Colon (tissue), 2 donors: ENCODE measurements around the gene ANKRD40.

Experiments
- FAIRE-seq: peaks from 2 replicates; lab custom pipeline; 2012; peaks lifted over from hg19 to GRCh38; lab: Jason Lieb, UNC
- donor health status: control.
- donor health status: control.

ANKRD40 gene

DNA sequence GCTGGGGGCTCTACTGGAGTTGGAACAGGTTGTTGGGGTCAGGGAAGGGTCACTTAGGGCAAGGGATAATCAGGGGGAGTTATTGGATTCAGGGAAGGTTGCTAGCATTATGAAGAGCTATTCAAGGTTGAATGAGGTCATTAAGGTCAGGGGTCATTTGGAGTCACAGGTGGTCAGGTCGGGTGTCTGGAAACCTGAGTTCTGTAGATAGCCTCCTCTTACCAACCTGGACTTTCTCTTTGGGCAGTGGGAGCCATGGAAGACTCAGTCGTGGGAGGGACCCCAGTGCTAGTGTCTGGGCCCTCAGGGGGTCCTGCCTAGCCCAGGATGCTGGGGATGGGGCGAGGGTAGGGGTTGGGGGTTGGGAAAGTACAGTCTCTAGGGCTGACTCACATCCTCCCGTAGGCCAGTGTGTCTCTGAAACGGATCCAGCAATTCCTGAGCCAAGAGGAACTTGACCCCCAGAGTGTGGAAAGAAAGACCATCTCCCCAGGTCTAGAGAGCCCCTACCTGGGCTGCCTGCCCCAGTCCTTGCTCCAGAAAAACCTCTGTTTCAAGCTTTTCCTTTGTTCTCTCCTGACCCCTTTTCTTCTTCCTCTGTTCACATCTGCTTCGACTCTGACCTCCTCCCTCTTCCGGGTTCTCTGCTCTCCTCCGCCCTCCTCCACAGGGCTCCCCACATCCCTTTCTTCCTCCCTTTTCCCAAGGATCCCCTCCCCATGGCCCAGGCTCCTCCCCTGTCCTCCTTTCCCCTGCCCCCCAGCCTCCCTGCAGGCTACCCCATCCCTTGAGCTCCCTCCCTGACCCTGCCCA, 39.5 kb downstream of the ANKRD40 start:
- no peak for FAIRE-seq

DNA sequence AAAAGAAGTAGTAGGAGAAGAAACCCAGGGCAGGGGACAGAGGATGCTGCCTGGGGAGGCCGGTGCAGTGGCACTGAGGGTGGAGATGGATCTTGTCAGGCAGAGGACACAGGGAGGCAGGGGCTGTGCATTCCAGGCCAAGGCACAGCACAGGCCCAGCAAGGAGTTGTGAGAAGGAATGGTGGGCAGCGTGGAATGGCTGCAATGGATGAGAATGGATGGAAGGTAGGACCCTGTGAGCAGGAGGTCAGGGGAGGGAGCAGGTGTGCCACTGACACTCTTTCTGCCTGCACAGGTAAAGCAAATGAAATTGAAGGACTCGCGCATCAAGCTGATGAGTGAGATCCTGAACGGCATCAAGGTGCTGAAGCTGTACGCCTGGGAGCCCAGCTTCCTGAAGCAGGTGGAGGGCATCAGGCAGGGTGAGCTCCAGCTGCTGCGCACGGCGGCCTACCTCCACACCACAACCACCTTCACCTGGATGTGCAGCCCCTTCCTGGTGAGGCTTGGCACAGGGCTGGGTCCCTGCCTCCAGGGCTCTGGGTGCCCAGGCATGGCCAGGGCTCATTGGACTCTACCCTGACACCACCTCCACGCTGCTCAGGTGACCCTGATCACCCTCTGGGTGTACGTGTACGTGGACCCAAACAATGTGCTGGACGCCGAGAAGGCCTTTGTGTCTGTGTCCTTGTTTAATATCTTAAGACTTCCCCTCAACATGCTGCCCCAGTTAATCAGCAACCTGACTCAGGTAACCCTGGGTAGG, 40.3 kb downstream of the ANKRD40 start:
- no peak for FAIRE-seq

DNA sequence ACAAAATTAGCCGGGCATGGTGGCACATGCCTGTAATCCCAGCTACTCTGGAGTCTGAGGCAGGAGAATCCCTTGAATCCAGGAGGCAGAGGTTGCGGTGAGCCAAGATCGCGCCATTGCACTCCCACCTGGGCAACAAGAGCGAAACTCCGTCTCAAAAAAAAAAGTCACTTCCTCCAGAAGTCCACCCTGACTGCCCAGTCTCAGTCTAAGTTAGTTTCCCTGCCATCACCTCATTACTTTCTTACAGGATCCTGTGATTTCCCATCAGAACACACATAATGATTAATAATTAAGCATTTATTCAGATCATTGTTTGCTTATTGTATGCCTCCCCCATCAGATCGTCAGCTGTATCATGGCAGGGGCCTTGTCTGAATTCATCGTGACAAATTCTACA, 41.4 kb downstream of the ANKRD40 start:
- no peak for FAIRE-seq

DNA sequence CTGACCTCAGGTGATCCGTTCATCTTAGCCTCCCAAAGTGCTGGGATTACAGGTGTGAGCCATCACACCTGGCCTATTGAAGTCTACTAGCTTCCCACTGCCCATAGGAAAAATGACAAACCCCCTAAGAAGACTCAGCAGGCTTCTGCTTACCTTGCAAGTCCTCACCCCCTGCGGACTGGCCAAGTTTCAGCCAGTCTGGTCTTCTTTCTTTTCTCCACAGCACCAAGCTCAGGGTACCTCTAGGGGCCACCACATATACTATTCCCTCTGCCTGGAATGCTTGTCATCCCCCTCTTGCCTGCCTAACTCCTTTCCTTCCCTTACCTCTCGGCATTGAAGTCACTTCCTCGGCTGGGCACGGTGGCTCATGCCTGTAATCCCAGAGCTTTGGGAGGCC, 41.9 kb downstream of the ANKRD40 start:
- FAIRE-seq, result no peak

DNA sequence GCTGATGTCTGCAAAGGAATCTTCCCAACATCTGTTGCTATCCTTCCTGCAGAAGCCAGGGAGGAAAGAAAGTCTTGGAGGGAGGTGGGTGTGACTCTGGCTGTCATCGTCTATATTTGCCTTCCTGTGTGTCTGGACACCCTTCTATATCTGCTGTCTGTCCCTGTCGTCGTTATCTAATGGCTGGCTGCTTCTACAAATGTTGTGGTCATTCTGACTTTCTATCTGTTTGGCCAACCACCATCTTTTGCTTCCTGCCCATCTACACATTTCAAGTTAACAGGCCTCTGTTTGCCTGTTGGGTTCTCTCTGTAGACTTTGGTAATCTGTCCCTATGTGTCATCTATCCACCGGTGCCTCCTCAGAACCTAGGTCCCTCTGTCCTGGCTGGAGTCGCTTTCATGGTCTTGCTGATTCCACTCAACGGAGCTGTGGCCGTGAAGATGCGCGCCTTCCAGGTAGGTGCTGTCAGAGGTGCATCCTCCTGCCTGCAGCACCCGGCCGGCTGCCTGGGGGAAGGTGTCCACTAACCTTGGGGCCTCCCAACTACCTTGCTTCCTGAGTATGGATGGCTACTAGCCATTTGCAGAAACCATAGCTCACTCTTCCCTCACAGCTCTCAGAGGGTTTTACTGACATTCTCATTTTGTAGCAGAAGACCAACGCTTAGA, 42.8 kb downstream of the ANKRD40 start:
- FAIRE-seq, result no peak

DNA sequence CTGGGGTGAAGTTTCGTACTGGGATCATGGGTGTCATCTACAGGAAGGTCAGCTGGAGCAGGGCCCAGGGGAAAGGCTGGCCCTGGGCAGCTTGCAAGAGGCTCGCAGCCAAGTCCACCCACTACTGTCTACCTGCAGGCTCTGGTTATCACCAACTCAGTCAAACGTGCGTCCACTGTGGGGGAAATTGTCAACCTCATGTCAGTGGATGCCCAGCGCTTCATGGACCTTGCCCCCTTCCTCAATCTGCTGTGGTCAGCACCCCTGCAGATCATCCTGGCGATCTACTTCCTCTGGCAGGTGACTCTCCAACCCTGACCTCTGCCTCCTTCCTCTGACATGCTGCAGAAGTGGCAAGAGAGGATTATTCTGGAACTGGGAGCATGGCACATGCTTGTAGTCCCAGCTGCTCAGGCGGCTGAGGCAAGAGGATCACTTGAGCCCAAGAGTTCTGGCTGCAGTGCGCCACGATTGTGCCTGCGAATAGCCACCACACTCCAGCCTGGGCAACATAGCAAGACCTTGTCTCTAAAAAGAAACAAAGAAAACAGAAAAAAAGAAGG, 43.8 kb downstream of the ANKRD40 start:
- no peak for FAIRE-seq

DNA sequence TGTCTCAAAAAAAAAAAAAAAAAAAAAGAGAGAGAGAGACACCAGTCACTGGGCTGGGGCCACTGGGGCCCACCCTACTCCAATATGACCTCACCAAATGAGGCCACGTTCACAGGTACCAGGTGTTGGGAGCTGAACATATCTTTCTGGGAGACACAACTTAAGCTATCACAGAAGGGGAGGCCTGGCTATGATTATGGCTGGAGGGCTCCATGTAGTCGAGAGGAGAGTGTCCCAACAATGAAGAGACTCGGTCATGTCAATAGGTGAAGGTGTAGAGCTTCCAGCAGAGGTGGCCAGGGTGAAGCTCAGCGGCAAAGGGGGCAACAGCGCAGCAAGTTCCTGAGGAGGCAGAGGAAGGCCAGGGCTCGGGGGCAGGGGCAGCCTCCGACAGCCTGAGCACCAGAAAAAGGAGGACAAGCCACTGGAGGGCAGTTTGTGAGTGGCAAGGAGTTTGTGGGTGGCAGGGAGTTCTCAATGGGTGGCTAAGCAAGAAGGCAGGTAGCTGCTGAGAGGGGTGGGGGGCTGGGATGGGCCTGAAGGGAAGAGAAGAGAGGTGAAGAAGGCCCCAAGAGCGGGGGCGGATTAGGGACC, 45.0 kb downstream of the ANKRD40 start:
- no peak for FAIRE-seq

DNA sequence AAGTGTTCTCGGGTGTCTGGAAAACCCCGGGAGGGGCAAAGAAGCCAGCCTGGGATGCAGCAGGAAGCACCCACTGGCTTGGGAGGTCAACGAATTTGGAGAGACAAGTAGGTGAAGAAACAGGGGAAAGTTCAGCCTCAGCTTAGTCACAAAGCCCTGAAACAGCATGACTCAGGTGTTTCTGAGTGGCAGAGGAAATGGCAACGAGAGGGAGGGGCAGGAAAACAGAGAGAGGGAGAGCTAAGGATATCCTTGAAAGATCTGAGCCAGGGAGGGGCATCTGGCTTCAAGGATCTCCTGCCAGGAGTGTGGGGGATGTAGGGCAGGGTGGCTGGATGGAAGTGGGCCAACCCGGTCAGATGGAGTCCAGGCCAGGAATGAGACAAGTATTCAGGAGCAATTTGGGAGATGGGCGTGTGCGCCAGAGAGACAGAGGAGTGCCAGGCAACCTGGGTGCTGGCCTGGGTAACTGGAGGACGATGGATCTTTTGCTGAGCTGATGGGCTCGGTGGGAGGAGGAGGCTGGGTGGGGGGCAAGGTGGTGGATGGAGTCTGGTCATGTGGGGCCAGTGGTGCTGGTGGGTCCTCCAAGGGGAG, 45.8 kb downstream of the ANKRD40 start:
- FAIRE-seq, result no peak

DNA sequence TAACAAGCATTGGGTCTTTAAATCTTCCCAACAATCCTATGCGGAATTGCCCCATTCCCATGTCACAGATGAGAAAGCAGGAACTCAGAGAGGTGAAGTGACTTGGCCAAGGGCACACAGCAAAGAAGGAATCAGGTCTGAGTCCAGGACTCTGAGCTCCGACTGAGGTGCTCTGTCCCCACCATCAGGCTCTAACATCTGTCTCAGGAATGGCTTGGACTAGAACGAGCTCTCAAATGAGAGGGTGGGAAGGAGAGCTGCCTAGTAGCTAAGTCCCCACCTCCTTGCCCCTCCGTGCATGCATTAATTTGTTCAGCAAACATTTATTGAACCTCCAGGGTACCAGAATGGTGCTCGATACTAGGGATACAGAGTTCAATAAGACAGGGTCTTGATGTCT, 46.4 kb downstream of the ANKRD40 start:
- FAIRE-seq, result no peak

DNA sequence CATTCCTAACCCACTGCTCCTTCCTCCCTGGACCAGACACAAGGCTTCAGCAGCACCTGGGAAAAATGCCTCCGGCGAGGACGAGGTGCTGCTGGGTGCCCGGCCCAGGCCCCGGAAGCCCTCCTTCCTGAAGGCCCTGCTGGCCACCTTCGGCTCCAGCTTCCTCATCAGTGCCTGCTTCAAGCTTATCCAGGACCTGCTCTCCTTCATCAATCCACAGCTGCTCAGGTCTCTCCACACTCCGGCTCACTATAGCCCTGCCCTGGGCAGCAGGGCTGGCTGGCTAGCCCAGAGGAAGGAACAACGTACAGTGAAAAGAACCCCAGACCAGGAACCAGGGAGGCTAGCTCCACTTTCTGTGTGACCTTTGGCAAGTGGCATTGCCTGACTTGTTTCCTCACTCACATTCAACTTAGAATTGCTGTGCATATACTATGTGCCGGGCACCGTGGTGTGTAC, 46.8 kb downstream of the ANKRD40 start:
- FAIRE-seq, result no peak

DNA sequence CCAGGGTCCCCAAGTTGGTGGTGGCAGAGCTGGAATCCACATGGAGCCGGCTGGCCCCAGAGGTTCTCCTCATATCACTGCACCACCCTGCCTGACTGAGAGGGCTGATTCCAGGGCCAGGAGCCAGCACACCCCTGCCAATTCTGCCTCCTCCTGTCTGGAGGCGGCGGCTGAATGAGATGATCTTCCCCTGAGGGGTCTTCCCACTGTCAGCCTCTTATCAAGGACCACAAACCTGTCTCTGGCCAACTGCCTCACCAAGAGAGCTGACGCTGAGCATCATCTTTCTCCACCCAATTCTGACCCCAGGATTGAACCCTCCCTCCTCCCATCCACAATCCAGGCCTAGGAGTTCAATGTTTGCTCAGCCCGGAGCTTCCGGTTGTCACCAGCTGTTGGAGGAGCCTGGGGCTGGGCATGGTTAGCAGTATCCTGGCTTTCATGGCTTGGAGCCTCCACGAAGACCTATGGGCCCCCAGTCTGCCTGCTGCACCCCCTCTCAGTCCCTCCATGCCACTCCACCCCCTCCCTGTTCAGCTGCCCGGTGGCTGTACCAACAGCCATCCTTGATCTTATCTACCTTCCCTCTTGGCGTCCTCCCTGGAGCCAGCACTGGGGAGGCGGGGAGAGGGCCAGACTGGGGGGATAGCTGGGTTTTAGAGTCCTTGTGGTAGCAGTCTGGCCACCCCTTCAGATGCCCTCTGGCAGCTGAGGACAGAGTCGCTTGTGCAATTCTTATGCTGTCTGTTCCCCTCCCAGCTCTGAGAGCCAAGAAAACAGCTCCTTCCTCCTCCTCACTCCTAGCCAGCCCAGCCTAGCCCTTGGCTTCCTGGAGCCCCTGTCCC, 47.5 kb downstream of the ANKRD40 start:
- FAIRE-seq, result no peak

DNA sequence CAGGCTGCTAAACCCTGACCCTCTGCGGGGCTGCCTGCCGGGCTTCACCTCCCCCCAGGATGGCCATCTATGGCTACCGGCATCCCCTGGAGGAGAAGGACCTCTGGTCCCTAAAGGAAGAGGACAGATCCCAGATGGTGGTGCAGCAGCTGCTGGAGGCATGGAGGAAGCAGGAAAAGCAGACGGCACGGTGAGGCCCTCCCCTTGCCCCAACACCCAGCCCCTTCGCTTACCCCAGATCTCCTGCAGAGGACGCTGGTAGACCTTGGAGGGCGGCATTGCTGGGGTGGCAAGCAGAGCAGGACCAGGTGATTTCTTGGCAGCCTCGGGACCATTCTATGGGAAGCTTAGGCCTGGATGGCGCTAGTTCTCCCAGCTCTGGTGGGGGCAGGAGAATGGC, 48.5 kb downstream of the ANKRD40 start:
- FAIRE-seq, result no peak

DNA sequence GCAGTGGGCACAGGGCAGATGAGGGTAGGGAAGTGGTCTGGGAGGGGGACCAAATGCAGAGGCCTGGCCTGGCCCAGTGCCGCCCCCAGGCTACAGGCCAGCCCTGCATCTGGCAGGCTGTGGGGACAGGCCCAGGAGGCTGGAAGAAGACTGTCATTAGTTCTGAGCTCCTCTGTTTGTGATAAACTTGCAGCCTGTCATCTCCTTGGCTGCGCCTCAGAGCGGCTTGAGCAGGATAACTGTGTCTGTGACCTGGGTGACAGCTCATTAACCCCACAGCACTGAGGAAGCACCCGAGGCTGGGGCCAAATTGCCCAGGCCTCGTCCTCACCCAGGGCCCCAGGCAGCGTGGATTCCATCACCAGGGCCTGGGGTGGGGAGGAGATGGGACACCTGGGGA, 49.1 kb downstream of the ANKRD40 start:
- FAIRE-seq, result no peak

DNA sequence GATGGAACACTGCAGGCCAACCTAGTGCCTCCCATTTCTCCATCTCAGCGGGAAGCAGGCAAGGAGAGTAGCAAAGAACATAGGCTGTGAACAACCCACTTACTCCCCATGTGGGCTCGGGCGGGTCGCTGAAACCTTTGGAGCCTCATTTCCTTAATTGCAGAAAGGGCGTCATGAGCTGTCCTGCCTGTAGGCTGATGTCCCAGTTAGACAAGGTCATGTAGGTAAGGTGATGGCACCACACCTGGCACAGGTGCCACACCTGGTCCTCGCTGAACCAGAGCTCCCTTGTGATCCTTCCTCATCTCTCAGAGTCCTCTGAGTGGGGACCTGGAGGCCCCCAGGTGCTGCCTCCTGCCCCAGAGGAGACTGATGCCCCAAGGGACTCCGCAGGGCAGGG, 50.1 kb downstream of the ANKRD40 start:
- FAIRE-seq, result no peak

DNA sequence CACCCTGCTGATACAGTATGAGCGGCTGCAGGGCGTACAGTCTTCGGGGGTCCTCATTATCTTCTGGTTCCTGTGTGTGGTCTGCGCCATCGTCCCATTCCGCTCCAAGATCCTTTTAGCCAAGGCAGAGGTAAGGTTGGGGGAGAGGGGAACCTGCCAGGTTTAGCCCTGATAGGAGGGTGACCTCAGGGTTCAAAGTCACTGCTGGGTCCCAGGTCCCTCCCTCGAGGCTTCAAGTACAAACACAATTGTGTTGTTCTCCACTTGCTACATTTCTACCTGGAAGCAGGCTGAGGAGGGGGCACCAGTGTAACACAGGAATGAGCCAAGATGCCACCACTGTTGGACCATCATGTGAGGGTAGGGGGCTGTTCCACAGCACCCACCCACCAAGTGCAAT, 50.7 kb downstream of the ANKRD40 start:
- FAIRE-seq, result no peak

DNA sequence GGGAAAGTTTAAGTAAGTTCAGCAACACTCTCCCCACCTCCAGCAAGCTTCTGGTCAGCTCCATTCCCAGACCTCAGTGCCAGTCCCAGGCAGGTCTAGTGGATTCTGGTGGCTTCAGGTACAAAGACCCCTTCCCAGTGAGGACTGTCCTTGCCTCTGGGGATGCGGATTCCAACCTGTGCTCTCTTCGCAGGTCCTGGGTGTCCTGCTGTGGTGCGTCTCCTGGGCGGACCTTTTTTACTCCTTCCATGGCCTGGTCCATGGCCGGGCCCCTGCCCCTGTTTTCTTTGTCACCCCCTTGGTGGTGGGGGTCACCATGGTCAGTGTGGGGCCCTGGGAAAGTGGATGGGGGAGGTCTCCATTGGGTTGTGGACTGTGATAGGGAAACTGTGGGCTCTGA, 51.2 kb downstream of the ANKRD40 start:
- FAIRE-seq, result no peak

DNA sequence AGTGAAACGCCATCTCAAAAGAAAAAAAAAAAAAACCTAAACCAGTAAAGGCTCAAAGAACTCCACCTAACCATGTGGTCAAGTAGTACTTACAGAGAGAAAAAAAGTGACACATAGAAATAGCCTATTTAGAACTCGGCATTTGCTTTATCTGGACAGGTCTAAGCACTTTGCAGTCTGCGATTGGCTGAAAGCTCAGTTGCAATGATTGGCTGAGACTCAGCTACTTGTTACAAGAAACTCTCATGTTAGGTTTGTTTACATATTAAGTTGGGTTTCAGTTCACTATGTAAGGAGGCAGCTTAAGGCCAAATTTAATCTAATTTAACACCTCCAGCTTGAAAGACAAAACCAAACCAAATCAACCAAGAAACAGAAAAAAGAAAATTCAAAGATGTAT, 54.0 kb downstream of the ANKRD40 start:
- FAIRE-seq, result no peak

DNA sequence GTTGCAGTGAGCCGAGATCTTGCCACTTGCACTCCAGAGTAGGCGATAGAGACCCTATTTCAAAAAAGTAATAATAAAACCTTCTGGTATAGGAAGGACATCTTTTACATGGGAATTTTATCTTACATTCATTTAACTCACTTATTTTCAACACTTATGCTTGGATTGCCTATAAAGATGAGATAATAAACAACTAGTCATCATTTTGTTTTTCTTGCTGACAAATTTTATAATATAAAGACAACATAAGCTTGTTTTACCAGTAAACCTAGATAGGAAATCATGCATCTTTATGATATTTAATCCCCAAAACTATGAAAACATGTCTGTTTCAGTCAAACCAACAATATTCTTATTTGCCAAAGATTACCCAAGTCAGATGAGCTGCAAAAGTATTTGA, 56.1 kb downstream of the ANKRD40 start:
- FAIRE-seq, result no peak

DNA sequence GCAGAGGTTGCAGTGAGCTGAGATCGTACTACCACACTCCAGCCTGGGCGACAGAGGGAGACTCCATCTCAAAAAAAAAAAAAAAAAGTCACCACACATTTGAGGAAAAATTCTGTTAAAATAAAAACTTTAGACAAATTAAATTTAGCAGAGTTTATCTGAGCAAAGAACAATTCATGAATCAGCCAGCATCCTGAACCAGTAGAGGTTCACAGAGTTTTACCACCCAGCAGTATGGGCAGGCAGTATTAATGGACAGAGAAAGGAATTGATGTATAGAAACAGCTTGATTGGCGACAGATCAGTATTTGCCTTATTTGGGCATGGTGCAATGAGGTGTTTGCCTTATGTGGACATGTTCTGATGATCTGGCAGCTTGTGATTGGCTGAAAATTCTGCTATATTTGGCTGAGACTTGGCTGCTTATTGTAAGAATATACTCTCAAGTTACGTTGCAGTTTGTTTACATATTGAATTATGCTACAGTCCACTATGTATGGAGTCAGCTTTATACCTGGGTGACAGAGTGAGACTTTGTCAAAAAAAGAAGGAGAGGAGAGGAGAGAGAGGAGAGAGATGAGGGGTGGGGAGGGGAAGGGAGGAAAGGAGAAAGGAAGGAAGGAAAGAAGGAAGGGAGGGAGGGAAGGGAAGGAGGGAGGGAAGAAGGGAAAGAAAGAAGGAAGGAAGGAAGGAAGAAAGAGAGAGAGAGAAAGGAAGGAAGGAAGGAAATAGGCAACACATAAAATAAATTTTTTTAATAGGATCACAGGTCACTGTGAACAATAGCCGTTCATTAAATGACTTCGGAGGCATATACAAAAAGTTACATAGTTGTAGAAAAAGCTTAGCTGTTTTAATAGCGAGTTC, 58.4 kb downstream of the ANKRD40 start:
- FAIRE-seq, result no peak

DNA sequence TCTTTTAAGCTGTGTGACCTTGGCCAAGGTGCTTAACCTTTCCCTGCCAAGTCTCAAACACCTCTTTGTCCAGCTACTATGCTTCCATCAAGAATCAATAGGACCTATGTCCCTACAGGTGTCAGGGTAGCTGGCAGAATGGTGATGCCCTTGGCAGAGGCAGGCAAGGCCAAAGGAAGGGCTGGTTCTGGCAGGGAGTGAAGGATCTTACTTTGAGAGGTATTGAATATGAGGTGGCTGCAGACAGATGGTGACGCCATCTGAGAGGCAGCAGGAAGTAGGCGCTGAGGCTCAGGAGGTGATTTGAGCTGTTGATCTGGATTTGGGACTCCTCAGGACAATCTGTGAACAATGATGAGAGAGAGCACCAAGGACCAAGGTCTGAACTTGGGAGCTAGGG, 60.5 kb downstream of the ANKRD40 start:
- no peak for FAIRE-seq
